NCI-H128 (cell line): Measurements from ENCODE around the gene TEC.
"Not testable (repeated sequence)": the region's sequence is repeated elsewhere in the genome, so short reads cannot be mapped to it uniquely, and the experiment has no call there.

ENCODE experiments used
- DNase-seq: peaks from one replicate; lab custom pipeline; 2025; ENCODE audit not compliant: unreplicated experiment; lab: John Stamatoyannopoulos, UW

TEC gene

DNA sequence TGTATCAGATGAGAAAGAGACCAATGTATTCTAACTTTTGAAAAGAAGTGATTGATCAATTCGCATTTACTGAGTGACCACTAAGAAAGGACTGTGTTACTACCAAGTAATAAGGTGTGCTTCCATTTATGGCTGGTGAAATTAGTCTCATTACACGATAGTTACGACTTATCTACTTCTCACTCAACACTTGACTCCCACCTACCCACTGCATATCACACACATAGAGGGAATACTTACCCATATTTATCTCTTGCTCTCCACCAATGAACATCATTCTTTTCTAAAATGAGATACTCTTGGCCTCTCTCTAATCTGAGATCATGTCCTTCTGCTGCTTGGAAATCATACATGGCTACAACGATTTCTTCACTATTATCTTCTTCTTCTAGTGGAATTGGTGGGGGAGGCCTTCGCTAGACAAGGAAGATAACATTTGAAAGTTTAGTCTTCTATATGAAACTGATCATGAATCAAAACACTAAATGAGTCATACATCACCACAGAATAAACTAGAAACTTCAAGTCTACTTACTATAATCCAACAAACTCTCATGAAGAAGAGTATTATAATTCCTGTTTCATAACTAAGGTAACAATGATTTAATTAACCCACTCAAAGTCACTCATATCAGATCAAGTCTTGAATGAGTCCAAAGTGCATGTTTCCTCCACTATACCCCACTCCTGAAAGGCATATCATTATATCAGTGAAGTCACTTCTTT lies 101.9 kb downstream of the TEC start:
- DNase-seq = no peak

DNA sequence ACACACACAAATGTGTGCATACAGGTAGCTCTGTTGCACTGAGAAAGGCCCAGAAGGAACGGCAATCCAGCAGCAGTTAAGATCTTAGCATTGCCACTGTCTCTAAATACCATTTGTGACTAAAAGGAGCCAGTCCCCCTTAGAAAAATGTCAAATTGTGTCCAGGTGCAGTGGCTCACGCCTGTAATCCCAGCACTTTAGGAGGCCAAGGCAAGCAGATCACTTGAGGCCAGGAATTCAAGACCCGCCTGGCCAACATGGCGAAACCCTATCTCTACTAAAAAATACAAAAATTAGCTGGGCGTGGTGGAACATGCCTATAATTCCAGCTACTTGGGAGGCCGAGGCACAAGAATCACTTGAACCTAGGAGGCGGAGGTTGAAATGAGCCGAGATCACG lies 105.1 kb downstream of the TEC start:
- not testable (repeated sequence) for DNase-seq

DNA sequence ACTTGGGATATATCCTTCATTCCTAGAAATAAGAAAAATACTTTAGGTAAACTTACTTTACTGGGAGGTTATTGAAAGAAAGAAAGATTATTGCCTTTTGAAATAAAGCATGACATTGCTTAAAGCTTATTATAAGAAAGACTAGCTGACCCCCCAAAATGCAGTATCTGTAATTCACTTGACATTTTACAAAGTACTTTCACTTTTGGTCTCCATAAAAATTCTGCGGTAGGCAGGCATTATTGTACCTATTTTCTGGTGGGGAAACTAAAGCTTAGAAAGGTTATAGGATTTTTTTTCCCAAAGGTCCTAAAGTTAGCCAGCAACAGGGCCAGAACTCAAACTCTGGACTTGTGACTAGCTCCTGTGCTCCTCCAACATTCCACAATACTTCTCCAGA lies 105.9 kb downstream of the TEC start:
- no peak for DNase-seq

DNA sequence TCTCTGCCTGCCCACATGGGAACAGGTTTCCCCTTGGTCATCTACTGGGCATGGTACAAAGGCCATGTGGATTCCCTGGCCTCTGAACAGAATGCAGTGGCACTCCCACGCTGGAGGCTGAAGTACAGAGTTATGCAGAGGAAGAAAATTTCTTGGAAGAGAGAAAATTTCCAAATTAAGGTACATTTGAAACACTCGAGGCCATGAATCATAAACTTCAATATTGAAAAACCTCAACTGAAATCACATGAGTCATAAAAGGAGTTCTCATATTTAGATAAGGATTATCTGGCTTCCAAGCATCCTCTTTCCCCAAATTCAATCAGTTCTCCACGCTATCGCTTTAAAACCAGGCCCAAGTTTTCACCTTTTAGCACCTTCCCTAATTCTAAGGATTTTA lies 107.5 kb downstream of the TEC start:
- DNase-seq = no peak

DNA sequence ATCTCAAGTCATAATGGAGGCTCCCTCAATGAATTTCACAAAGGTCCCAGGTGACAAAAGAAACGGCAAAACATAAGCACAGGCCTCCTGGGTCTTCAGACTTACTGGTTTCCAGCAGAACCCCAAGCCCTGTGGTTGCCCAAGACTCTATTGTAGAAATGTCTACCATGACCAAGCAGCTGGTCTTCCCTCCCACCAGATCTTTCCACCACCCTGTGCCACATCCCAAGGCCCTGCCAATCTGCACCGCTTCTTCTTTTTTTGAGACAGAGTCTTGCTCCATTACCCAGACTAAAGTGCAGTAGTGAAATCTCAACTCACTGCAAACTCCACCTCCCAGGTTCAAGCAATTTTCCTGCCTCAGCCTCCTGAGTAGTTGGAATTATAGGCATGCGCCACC lies 112.4 kb downstream of the TEC start:
- DNase-seq = no peak

DNA sequence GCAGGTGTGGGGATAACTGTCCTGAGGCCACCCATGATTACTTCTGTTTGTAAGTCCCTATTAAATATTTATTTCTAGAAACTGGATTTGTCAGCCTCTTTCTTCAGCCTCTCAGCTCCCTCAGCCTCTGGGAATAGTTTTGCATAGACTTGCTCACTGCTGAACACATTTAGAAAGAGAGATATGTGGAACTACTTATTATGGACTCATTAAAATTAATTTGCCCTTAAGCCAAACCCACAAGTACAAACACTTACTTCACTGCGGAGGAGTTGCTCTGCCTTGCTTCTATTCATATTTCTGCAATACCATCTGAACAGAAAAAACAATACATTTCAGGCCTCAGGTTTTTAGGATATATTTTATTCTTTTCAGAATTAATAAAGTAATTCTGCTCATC lies 113.2 kb downstream of the TEC start:
- no peak for DNase-seq

DNA sequence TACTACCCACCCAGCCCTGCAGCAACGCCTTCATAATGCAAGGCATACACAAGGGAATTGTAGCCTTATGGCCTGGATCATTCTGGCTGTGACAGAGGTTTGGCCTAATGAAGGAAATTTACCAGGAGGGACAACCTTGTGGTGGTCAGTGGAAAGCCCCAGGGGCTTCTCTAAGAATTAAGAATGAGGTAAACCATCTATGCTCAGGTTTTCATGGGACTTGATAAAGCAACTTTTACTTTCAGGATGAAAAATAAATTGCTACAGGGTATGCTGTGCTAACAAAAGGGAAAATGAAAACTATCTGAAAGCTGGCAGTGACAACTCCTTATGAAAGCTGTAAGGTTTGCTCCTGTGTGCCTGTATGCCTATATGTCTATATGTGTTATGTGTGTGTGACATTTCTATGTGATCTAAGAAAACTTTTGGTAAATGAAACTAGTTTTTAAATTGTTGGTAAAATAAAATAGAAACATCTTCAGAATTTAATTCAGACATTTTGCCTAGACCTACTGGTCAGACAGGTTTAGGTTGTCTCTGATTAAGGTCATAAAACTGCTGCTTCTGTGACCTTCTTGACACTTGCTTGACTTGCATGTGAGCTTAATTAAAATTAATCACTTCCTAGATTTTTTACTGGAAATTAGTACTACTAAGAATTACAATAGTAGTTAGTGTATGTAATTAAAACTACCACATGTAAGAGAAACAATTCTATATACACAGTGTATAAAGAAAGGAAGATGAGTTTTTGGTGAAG lies 115.7 kb downstream of the TEC start:
- DNase-seq = no peak

DNA sequence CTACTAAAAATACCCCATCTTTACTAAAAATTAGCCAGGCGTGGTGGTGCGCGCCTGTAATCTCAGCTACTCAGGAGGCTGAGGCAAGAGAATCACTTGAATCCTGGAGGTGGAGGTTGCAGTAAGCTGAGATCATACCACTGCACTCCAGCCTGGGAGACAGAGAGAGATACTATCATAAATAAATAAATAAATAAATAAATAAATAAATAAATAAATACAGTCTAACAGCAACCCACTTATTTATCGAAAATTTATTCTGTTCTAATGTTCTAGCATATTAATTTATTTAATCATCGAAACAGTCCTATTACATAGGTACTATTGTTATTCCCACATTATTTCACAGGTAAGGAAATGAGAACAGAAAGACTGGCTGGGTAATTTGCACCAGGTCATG lies 117.4 kb downstream of the TEC start:
- DNase-seq = no peak

DNA sequence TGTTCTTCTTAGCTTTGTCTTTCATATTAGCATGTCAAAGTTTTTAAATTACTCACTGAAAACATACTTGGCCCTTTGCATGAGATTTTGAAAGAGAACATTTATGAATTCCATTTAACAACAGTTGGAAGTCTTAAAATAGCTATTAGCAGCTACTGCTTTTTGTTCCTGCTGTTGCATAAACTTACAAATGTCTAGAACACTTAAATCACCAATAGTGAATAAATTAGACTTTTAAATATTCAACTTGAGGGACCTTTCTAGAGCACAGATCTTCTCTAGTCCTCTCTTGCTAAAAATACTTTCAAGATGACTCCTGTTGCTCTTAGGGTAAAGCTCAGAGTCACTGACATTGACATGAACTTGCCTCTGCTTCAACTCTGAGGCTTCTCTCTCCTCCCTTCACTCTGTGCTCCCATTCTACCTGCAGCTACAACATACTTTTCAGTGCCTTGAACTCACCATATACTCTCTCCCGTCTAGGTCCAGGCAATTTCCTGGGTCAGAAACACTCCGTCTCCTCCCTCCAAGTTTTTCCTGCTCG lies 119.7 kb downstream of the TEC start:
- no peak for DNase-seq

DNA sequence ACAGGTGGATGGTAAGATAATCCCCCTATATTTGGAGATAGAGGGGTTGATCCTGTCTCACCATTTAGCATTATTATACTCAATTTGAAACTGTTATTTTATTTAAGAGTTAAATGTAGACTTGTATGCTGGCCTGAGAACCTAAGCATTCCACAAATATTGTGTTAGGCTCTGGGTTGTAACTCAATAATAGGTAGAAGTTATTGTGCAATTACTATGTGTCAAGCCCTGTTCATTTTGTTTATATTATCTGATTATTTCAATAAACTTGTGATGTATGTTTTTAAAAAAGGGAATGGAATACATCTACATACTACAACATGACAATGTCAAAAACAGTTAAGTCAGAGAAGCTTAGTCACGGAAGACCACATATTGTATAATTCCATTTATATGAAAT lies 122.0 kb downstream of the TEC start:
- no peak for DNase-seq

DNA sequence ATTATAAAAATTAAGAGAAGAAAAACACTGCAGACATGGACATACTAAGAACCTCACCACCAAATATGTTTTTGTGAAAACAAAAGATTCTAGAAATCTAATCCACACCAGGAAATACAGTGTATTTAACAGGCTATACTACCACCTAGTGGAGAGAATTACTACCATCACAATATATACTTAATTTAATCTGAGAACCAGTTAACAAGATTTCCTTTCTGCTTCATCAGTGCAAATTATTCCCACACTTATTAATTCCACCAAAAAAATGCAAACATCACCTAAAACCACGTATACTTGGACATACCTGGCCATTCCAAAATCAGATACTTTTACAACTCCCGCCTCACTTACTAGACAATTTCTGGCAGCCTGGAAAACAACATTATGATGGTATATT lies 128.6 kb downstream of the TEC start:
- DNase-seq = no peak

DNA sequence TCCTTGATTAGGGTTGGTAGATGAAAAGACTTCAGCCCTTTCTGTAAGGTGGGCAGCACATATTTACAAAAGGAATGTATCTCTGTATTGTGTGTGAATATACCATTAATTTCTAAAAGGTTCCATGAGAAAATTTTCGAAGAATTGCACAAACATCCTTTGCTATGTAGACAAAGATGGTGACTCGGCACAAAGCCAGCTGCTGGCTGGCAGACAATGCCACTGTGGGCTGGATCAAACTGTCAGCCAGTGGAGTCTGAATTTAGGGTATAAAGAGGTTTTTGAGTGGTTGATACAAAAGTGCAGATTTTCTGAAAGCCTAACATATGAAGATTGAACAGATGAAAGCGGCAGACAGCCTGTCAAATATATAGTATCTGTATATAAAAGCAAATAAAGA lies 129.9 kb downstream of the TEC start:
- DNase-seq = no peak

DNA sequence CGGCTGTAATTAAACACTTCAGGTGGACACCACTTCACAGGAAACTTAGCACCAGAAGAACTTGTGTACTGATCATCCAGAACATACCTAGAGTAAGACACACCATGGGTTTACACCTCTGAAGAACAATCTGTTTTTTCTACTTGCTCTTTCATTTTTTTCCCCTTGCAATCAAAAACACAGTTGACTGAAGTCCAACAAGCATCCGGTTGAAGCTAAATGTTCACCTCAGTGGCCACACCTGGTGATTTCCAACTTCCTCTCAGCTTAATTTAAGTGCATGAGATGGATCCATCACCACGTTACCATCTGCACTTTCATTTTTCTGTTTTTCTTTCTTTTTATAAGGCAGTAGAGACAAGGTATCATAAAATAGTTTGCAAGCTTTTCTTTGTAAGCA lies 130.7 kb downstream of the TEC start:
- no peak for DNase-seq

DNA sequence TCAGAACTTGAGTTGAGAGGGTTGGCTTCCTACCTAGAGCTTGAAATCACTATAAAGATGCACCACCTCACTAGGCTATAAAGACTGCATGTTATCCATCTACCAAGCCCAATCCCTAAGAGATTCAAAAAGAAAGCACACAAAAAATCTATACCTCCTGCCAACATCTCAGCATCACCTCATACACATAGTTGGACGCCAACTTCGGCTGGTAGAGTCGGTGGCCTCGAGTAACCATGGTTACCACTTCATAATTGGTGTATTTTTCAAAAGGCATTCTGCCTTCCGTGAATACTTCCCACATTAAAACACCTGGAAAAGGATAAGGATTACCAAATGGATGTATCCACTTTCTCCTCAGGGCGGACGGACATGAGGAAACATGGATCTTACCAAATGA lies 131.1 kb downstream of the TEC start:
- DNase-seq = no peak

DNA sequence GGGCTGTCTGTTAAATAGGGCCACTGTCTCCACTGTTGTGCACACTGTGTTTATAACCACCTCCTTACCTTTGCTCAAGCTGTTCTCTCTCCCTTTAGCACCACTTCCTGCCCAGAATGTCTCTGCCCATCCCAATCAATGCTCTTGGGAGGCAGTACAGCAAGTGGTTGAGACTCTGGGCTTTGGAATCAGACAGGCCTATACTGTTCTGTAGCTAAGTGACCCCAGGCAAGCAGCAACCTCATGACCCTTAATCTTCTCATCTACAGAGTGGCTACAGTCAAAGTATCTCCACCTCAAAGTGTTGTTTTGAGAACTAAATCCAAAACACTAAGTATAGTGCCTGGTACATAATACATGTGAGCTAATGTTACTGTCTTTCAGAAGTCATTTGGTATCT lies 131.8 kb downstream of the TEC start:
- DNase-seq = no peak

DNA sequence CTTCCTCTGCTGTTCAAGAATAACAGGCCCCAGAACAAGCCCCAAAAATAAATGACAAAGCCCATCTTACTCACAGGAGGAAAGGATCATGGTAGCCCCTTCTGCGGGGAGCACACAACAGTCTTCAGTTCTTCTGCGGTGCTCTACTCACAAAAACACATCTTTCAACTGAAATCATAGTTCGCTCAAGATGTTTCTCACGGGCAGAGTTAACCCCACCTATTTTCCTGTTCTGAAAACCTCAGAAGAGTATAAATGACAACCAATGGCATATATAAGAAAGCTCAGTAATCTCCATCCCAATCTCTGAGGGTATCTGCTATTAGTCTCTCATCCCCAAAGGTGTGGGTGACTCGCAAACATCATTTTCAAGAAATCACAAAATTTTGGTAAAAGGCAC lies 135.6 kb downstream of the TEC start, which contains the start of gene TXK:
Gene TXK (minus strand): TSS at position 170 of the 400 bp plus-strand sequence. CDS start 80 bp downstream, at position 90.
- DNase-seq = no peak

DNA sequence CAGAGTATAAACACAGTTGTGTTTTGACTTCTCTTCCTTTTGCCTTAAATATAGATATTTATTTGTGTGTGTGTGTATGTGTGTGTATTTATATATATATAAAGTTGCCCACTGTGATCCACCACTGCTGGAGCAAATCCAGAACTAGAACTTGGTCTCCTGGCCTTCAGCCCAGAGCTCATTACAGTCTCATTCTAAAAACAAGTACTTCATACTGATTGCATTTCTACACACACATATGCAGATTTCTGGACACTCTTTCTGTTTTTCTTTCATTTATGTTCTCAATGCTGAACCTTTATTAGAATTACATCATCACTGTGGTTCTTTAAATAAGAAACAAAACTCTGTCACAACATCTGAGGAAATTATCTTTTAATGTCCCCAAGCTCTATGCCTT lies 136.0 kb downstream of the TEC start:
- DNase-seq = no peak

DNA sequence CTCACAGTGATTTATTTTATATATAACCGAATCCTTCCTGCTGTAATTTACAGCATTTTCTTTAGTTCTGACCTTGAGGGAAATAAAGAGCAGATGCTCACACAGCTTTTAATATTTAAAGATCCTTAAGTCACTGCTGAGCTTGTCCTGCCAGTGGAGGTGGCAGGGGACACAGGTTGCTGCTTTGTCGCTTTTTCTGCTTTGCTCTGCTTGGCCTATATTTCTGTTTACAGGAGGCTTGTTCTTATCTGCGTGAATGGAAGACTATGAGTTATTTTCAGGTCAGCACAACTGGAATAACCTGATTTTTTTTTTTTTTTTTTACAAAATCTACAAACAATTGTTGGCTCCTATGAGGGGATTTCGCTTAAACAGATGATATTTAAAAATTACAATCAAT lies 137.9 kb downstream of the TEC start:
- DNase-seq = no peak

DNA sequence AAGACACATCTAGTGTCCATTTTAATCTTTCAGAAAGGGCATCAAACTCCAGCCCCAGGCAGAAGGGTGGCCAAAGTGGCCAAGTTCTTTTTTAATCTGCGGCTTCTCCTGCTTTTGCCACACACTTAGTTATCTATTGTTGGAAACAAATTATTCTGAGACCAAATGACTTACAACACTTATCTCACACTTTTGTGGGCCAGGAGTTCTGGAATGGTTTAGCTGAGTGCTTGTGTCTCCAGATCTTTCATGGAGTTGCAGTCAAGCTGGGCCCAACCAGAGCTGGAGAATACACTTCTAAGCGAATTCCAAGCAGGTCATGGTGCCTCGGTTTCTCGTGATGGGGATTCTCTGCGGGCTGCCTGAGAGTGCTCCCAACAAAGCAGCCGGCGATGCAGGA lies 139.5 kb downstream of the TEC start:
- no peak for DNase-seq

DNA sequence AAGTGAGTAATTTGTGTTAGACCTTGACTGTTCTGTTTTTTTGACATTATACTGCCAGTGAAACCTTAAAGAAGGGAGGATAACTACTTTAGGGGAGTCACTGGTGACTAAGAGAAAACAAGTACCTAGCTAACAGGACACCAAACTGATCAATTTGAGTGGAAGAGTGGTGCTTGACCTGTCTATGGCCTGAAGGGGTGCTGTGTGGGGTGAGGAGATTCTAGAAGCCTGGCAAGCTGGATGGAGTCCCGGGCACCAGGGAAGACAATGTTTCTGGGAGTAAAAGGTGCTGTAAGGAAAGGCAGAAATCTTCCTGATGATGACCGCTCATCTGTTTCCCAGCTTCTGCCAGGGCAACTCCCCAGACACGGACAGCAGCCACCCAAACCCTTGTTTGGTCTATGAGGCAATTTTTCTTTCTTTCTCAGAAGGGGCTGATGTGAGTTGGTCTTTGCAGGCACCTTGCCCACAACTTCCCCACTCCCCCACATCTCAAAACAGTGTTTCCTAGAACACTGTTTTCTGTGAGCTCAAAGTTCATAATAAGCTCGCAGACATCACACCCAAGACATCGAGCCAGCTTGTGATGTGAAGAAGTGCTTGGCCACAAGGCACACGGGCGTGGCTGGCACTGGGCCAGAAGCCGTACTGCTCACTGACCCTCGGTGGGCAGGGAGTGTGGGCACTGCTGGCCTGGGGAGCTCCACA lies 140.2 kb downstream of the TEC start:
- no peak for DNase-seq

DNA sequence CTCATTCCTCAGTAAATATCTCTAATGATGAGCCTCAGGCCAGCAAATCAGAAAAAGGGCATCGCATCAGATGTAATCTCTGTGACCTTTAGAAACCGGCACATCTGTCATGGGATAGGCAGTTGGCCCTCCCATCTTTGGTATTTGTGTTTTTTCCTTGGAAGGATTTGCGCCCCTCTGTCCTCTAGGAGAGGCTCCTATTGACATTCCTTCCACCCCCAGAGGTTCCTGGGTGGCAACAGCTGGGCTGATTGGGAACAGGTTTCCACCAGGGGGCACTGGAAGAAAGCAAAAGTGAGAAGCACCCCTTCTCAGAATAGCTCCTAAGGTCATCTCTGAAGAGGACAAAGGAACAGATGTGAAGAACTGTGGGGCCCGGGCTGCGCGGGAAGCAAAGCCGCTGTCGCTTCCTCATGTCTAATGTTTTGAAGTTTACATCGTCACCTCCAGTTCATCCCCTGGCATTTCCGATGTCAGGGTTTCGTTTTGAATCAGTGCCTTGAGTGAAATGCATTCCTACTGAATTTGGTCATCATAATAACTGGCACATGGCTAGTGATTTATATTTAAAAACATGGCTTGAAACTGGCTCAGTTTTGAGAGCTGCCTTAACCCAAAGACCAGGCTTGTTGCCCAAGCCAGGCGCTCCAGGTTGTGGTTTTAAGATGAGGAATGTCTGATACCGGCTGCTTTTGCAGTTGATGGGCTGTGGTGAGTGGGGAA lies 141.8 kb downstream of the TEC start:
- peak; percentile 2 for DNase-seq
